GM23338 (cell line): ENCODE results near the gene SLC2A9. TPM values are rescaled to one million over a fixed set of nuclear protein-coding genes. Genes with fewer than 3 reads are reported as not detected.

Experiments
- ATAC-seq: fragments of 200-7000 bp; cut with Tn5 transposase; 3 replicates; pipeline ENCODE4 v1.9.1; 2020
- DNase-seq: peaks from one replicate; pipeline ENCODE4 v3.0.0-alpha.2; 2015; ENCODE audit warnings: low spot score
- H2AFZ ChIP-seq: fragments of 200-600 bp; sonication (generic); 2 replicates; pipeline ENCODE4 v1.8.0; 2016; ENCODE audit warnings: antibody characterized with exemption, mild to moderate bottlenecking, moderate library complexity
- H3F3A ChIP-seq: fragments of 200-600 bp; sonication (generic); replicated peaks from 2 replicates; pipeline ENCODE4 v1.8.0; 2017; ENCODE audit warnings: antibody characterized with exemption, mixed run types, low read depth
- H3K27ac ChIP-seq: fragments of 200-600 bp; sonication (generic); 2 replicates; pipeline ENCODE4 v1.6.1; 2016; ENCODE audit warnings: low read depth
- H3K27me3 ChIP-seq: fragments of 200-600 bp; sonication (generic); 2 replicates; pipeline ENCODE4 v1.8.0; 2016; ENCODE audit warnings: mild to moderate bottlenecking, mixed run types, moderate library complexity; ENCODE audit not compliant: insufficient read depth
- H3K36me3 ChIP-seq: fragments of 200-600 bp; sonication (generic); 2 replicates; pipeline ENCODE4 v1.8.0; 2016; ENCODE audit warnings: mild to moderate bottlenecking; ENCODE audit not compliant: insufficient read depth
- H3K4me1 ChIP-seq: fragments of 200-600 bp; sonication (generic); 2 replicates; pipeline ENCODE4 v1.8.0; 2016; ENCODE audit warnings: mild to moderate bottlenecking, moderate library complexity; ENCODE audit not compliant: insufficient read depth
- H3K4me2 ChIP-seq: fragments of 200-600 bp; sonication (generic); 2 replicates; pipeline ENCODE4 v1.7.1; 2017; ENCODE audit warnings: mixed run types
- H3K4me3 ChIP-seq: fragments of 200-600 bp; sonication (generic); 2 replicates; pipeline ENCODE4 v1.6.1; 2016; ENCODE audit warnings: mixed run types
- H3K79me2 ChIP-seq: fragments of 200-600 bp; sonication (generic); replicated peaks from 2 replicates; pipeline ENCODE4 v1.8.0; 2017; ENCODE audit warnings: mild to moderate bottlenecking; ENCODE audit not compliant: insufficient read depth
- H3K9me2 ChIP-seq: fragments of 200-600 bp; sonication (generic); 2 replicates; pipeline ENCODE4 v1.8.0; 2017; ENCODE audit not compliant: insufficient read depth
- H4K20me1 ChIP-seq: fragments of 200-600 bp; sonication (generic); replicated peaks from 2 replicates; pipeline ENCODE4 v1.8.0; 2017; ENCODE audit warnings: mild to moderate bottlenecking; ENCODE audit not compliant: insufficient read depth
- H3K27ac Mint-ChIP-seq: 2 replicates; pipeline ENCODE4 v1.8.0; 2020; ENCODE audit warnings: inconsistent platforms, mild to moderate bottlenecking, moderate library complexity, mixed read lengths
- H3K27me3 Mint-ChIP-seq: 3 replicates; pipeline ENCODE4 v1.8.0; 2022; ENCODE audit warnings: low read depth, mild to moderate bottlenecking, moderate library complexity, mixed read lengths, inconsistent platforms; ENCODE audit not compliant: insufficient read depth, poor library complexity
- H3K36me3 Mint-ChIP-seq: 3 replicates; pipeline ENCODE4 v1.8.0; 2021; ENCODE audit warnings: low read depth, mild to moderate bottlenecking, inconsistent platforms, moderate library complexity, mixed read lengths
- H3K4me1 Mint-ChIP-seq: 3 replicates; pipeline ENCODE4 v1.8.0; 2020; ENCODE audit warnings: mild to moderate bottlenecking, inconsistent platforms, mixed read lengths
- H3K4me3 Mint-ChIP-seq: 3 replicates; pipeline ENCODE4 v1.8.0; 2021; ENCODE audit warnings: moderate library complexity, mild to moderate bottlenecking, inconsistent platforms, mixed read lengths
- H3K9me3 Mint-ChIP-seq: 3 replicates; pipeline ENCODE4 v1.8.0; 2020; ENCODE audit warnings: moderate library complexity, mild to moderate bottlenecking, inconsistent platforms, mixed read lengths
- CREB1 ChIP-seq: fragments of 250-450 bp; sonication (Bioruptor Pico); IDR thresholded peaks from 2 replicates; pipeline ENCODE4 v1.5.0; 2020; ENCODE audit warnings: low read depth, mild to moderate bottlenecking, moderate library complexity
- CTCF ChIP-seq, 2 experiments: fragments of 200-600 bp in 1 of 2; sonication (generic) in 1 of 2; conservative IDR thresholded peaks; 2 replicates each; pipeline versions ENCODE4 v1.5.1 to v1.6.1; 2016 to 2017; ENCODE audit warnings: antibody characterized with exemption in 2 of 2, low read depth in 2 of 2, mild to moderate bottlenecking in 2 of 2, moderate library complexity in 1 of 2
- ETS1 ChIP-seq: IDR thresholded peaks from 2 replicates; pipeline ENCODE4 v1.6.1; 2016; ENCODE audit warnings: antibody characterized with exemption
- EZH2 ChIP-seq: fragments of 200-600 bp; sonication (generic); IDR thresholded peaks from one replicate; pipeline ENCODE4 v1.8.0; 2017; ENCODE audit warnings: antibody characterized with exemption, mild to moderate bottlenecking, low read depth; ENCODE audit not compliant: unreplicated experiment
- EZH2phosphoT487 ChIP-seq: fragments of 200-600 bp; sonication (generic); IDR thresholded peaks from one replicate; pipeline ENCODE4 v1.8.1; 2018; ENCODE audit warnings: antibody characterized with exemption; ENCODE audit not compliant: unreplicated experiment
- JUNB ChIP-seq: IDR thresholded peaks from one replicate; pipeline ENCODE4 v1.6.1; 2016; ENCODE audit warnings: antibody characterized with exemption; ENCODE audit not compliant: unreplicated experiment
- NANOG ChIP-seq: IDR thresholded peaks from 2 replicates; pipeline ENCODE4 v1.6.1; 2016; ENCODE audit warnings: antibody characterized with exemption, borderline replicate concordance
- POLR2AphosphoS5 ChIP-seq: IDR thresholded peaks from 2 replicates; pipeline ENCODE4 v1.6.1; 2016; ENCODE audit warnings: antibody characterized with exemption, low read depth
- REST ChIP-seq: IDR thresholded peaks from one replicate; pipeline ENCODE4 v1.6.1; 2018; ENCODE audit warnings: antibody characterized with exemption; ENCODE audit not compliant: unreplicated experiment
- STAT1 ChIP-seq: IDR thresholded peaks from one replicate; pipeline ENCODE4 v1.6.1; 2016; ENCODE audit warnings: antibody characterized with exemption; ENCODE audit not compliant: unreplicated experiment
- ZNF114 ChIP-seq: fragments of 250-450 bp; sonication (Bioruptor Pico); IDR thresholded peaks from 2 replicates; pipeline ENCODE4 v1.5.0; 2020; ENCODE audit warnings: mild to moderate bottlenecking, moderate library complexity
- ZNF331 ChIP-seq: fragments of 250-450 bp; sonication (Bioruptor Pico); IDR thresholded peaks from 2 replicates; pipeline ENCODE4 v1.5.0; 2020; ENCODE audit warnings: low read depth, mild to moderate bottlenecking, moderate library complexity
- polyA plus RNA-seq: library from polyadenylated mRNA; unstranded; fragments of >200 nt; fragmentation: Nextera tagmentation; extraction: Ambion mirVana; gene quantifications from 2 replicates; pipeline ENCODE4 v1.2.1, GENCODE V29; 2016
- total RNA-seq: library from RNA; depleted of rRNA; stranded (reverse); fragments of >200 nt; shearing (Covaris generic); gene quantifications from 2 replicates; pipeline ENCODE4 v1.2.3, GENCODE V29; 2014

SLC2A9 gene
- total and polyA plus RNA-seq, 2 experiments from 2014 or later: 0.21 to 0.40 TPM

DNA sequence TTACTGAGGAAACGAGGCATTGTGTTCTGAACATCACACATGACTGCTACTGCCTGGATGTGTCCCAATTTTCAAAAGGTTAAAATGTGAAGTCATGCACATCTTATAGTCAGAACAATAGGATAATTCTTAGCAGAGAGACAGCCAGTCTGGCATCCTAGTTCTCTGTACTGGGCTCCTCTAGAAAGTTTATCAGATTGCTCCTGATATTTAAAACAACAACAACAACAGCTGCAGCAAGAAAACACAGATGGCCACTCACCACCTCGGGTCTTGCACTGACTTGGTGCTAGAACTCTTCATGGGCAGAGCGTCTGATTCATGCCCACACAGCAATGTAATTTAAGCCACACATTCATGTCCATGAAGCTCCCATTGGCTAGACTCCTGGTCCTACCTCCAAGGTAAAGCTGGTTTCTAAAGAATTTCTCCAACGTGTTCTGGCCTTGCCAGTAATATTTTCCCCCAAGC lies 33.3 kb upstream of the SLC2A9 start (continued):
- no peak for TF ChIP-seq ETS1
- TF ChIP-seq ZNF331 (CRISPR knock-in tag): no peak
- no peak for TF ChIP-seq JUNB
- no peak for TF ChIP-seq EZH2phosphoT487
- TF ChIP-seq EZH2: no peak
- TF ChIP-seq REST: no peak
- no peak for TF ChIP-seq CTCF (conservative IDR thresholded peaks at IDR 0.05; ENCODE audit: low read depth in 2 of 2)
- no peak for TF ChIP-seq STAT1

- no peaks in the 10 kb centered on the region for H4K20me1 ChIP-seq
- H3F3A ChIP-seq: no peaks in the 10 kb centered on the region
- DNase-seq: no peak
- Mint-ChIP-seq H3K9me3 (no peaks in the 10 kb centered on the region), H3K4me1 (peaks cover 32% of the 10 kb centered on the region), H3K36me3 (no peaks in the 10 kb centered on the region; the same call in 2 of the 3 replicates), H3K4me3 (no peak overlapping the region), H3K27ac (no peak overlapping the region), H3K27me3 (peaks cover 3% of the 10 kb centered on the region)
- no peak overlapping the region for H3K27ac ChIP-seq
- no peak overlapping the region for H3K4me2 ChIP-seq
- no peak for ATAC-seq
- no peak overlapping the region for H2AFZ ChIP-seq
- H3K4me1 ChIP-seq: peaks cover 13% of the 10 kb centered on the region
- H3K4me3 ChIP-seq: no peak overlapping the region
- H3K9me2 ChIP-seq: no peaks in the 10 kb centered on the region
- H3K27me3 ChIP-seq: no peaks in the 10 kb centered on the region
- no peaks in the 10 kb centered on the region for H3K79me2 ChIP-seq
- H3K36me3 ChIP-seq: no peaks in the 10 kb centered on the region
- TF ChIP-seq EZH2phosphoT487: no peak
- TF ChIP-seq NANOG: no peak
- no peak for TF ChIP-seq ZNF331 (CRISPR knock-in tag)
- no peak for TF ChIP-seq CREB1
- no peak for TF ChIP-seq ZNF114 (CRISPR knock-in tag)
- TF ChIP-seq POLR2AphosphoS5: no peak
These were observed 32.5 kb upstream of the SLC2A9 start for GRCh38 chr4:10053635-10054453.
